ENCODE measurements around the gene MRC1.

GRCh38 chr10:17954861-17955260 is 145.7 kb downstream of the MRC1 start:
- TF ChIP-seq CTCF (IDR thresholded peaks at IDR 0.05), result no peak
- TF ChIP-seq POLR2A (IDR thresholded peaks at IDR 0.05), result no peak

All from uterus (tissue), 2 donors.